WTC11 (cell line): ENCODE data around the gene MAFB. TPM values are rescaled to one million over a fixed set of nuclear protein-coding genes. Genes with fewer than 3 reads are reported as not detected.

Experiments
- ATAC-seq: fragments of 200-7000 bp; cut with Tn5 transposase; 2 replicates; pipeline ENCODE4 v1.10.0; 2021; ENCODE audit warnings: mild to moderate bottlenecking, moderate library complexity
- CTCF ChIA-PET: fragments of 300-600 bp; sonication (Branson Sonifier 250); formaldehyde crosslinking; loops from one replicate; lab custom pipeline; 2021; ENCODE audit warnings: antibody characterized with exemption; lab: Charles Lee
- POLR2A ChIA-PET: fragments of 350-600 bp; sonication (Branson Sonifier 250); formaldehyde crosslinking; loops from one replicate; lab custom pipeline; 2021; ENCODE audit warnings: antibody characterized with exemption; lab: Charles Lee
- DNase-seq: peaks from one replicate; pipeline ENCODE4 v3.0.0; 2021; ENCODE audit warnings: low spot score
- H3K27ac Mint-ChIP-seq: 2 replicates; pipeline ENCODE4 v1.8.0; 2021; ENCODE audit warnings: mixed read lengths
- H3K27me3 Mint-ChIP-seq: 2 replicates; pipeline ENCODE4 v1.8.0; 2021; ENCODE audit warnings: low read depth, mild to moderate bottlenecking, moderate library complexity, mixed read lengths
- H3K36me3 Mint-ChIP-seq: 2 replicates; pipeline ENCODE4 v1.8.0; 2021; ENCODE audit warnings: mixed read lengths
- H3K4me1 Mint-ChIP-seq: 2 replicates; pipeline ENCODE4 v1.8.0; 2022; ENCODE audit warnings: mixed read lengths
- H3K4me3 Mint-ChIP-seq: 2 replicates; pipeline ENCODE4 v1.8.0; 2021; ENCODE audit warnings: mild to moderate bottlenecking, moderate library complexity, mixed read lengths
- H3K9me3 Mint-ChIP-seq: 2 replicates; pipeline ENCODE4 v1.8.0; 2021; ENCODE audit warnings: mixed read lengths
- AFF4 ChIP-seq: sonication (generic); formaldehyde crosslinking; IDR thresholded peaks from 2 replicates; pipeline ENCODE4 v1.8.1; 2023; ENCODE audit warnings: mild to moderate bottlenecking, missing genetic modification reagents, borderline replicate concordance
- ATF6 ChIP-seq: sonication (generic); formaldehyde crosslinking; IDR thresholded peaks from 2 replicates; pipeline ENCODE4 v1.8.1; 2023; ENCODE audit warnings: mild to moderate bottlenecking, missing genetic modification reagents
- E2F1 ChIP-seq: sonication (generic); formaldehyde crosslinking; IDR thresholded peaks from 2 replicates; pipeline ENCODE4 v1.8.0; 2022; ENCODE audit warnings: mild to moderate bottlenecking, missing genetic modification reagents
- E2F5 ChIP-seq: sonication (generic); formaldehyde crosslinking; IDR thresholded peaks from 2 replicates; pipeline ENCODE4 v1.8.1; 2022; ENCODE audit warnings: mild to moderate bottlenecking, moderate library complexity, missing genetic modification reagents
- ESRRA ChIP-seq: sonication (generic); formaldehyde crosslinking; IDR thresholded peaks from 2 replicates; pipeline ENCODE4 v1.8.1; 2022; ENCODE audit warnings: mild to moderate bottlenecking, missing genetic modification reagents, borderline replicate concordance
- FOXP4 ChIP-seq: sonication (generic); formaldehyde crosslinking; IDR thresholded peaks from 2 replicates; pipeline ENCODE4 v1.8.0; 2022; ENCODE audit warnings: mild to moderate bottlenecking, missing genetic modification reagents
- GRHL2 ChIP-seq: fragments of 250-450 bp; sonication (Bioruptor Pico); IDR thresholded peaks from 2 replicates; pipeline ENCODE4 v1.8.0; 2022; ENCODE audit warnings: mild to moderate bottlenecking, moderate library complexity; ENCODE audit not compliant: insufficient replicate concordance, severe bottlenecking
- GTF2I ChIP-seq: fragments of 250-450 bp; sonication (Bioruptor Pico); conservative IDR thresholded peaks from 2 replicates; pipeline ENCODE4 v1.4.0; 2021; ENCODE audit warnings: mild to moderate bottlenecking
- HMGA2 ChIP-seq: fragments of 250-450 bp; sonication (Bioruptor Pico); IDR thresholded peaks from 2 replicates; pipeline ENCODE4 v1.4.0; 2021; ENCODE audit warnings: mild to moderate bottlenecking, moderate library complexity
- KAT7 ChIP-seq: sonication (generic); formaldehyde crosslinking; IDR thresholded peaks from 2 replicates; pipeline ENCODE4 v1.8.1; 2023; ENCODE audit warnings: missing genetic modification reagents, mild to moderate bottlenecking, borderline replicate concordance
- NR2C2 ChIP-seq: sonication (generic); formaldehyde crosslinking; IDR thresholded peaks from 2 replicates; pipeline ENCODE4 v1.8.0; 2022; ENCODE audit warnings: mild to moderate bottlenecking, missing genetic modification reagents
- PREB ChIP-seq: sonication (generic); formaldehyde crosslinking; IDR thresholded peaks from 2 replicates; pipeline ENCODE4 v1.8.1; 2022; ENCODE audit warnings: mild to moderate bottlenecking, missing genetic modification reagents, moderate library complexity, borderline replicate concordance
- SP1 ChIP-seq: sonication (generic); formaldehyde crosslinking; conservative IDR thresholded peaks from 2 replicates; pipeline ENCODE4 v1.8.1; 2022; ENCODE audit warnings: missing genetic modification reagents
- STAT6 ChIP-seq: sonication (generic); formaldehyde crosslinking; conservative IDR thresholded peaks from 2 replicates; pipeline ENCODE4 v1.8.1; 2023; ENCODE audit warnings: mild to moderate bottlenecking, low read depth, missing genetic modification reagents, moderate library complexity
- ZNF281 ChIP-seq: sonication (generic); formaldehyde crosslinking; IDR thresholded peaks from 2 replicates; pipeline ENCODE4 v1.8.0; 2023; ENCODE audit warnings: mild to moderate bottlenecking, missing genetic modification reagents
- ZNF423 ChIP-seq: fragments of 250-450 bp; sonication (Bioruptor Pico); IDR thresholded peaks from 2 replicates; pipeline ENCODE4 v2.1.2; 2022; ENCODE audit warnings: mild to moderate bottlenecking, moderate library complexity
- ZNF425 ChIP-seq: fragments of 250-450 bp; sonication (Bioruptor Pico); conservative IDR thresholded peaks from 2 replicates; pipeline ENCODE4 v1.9.0; 2021; ENCODE audit warnings: mild to moderate bottlenecking
- total RNA-seq: library from RNA; stranded (reverse); gene quantifications from 3 replicates; pipeline ENCODE4 v1.2.3, GENCODE V29; 2021

MAFB gene
- total RNA-seq, 1 experiment from 2014 or later = 5.3 TPM

- DNase-seq (no peak), ATAC-seq (no peak)
- no peak overlapping the region for H3K4me3 Mint-ChIP-seq
- H3K27ac Mint-ChIP-seq = no peak overlapping the region
- peaks cover 15% of the 10 kb centered on the region for H3K9me3 Mint-ChIP-seq
- H3K27me3 Mint-ChIP-seq = no peaks in the 10 kb centered on the region; the same call in none of the 2 replicates
- peaks cover 11% of the 10 kb centered on the region for H3K36me3 Mint-ChIP-seq
- POLR2A ChIA-PET = no interaction called here
- peaks cover 11% of the 10 kb centered on the region for H3K4me1 Mint-ChIP-seq
- CTCF ChIA-PET = interaction anchor here (1.5 to 2.8 kb wide), 4 partner anchors 36 to 258 kb away, joined by 5 to 23 read pairs (median 12); no protein-coding TSS in a partner anchor
- TF ChIP-seq AFF4 (CRISPR knock-in tag) (no peak), E2F1 (CRISPR knock-in tag) (no peak), ESRRA (CRISPR knock-in tag) (no peak), SP1 (CRISPR knock-in tag) (no peak), ZNF423 (CRISPR knock-in tag) (no peak), ZNF281 (CRISPR knock-in tag) (no peak), FOXP4 (CRISPR knock-in tag) (no peak), PREB (CRISPR knock-in tag) (no peak), E2F5 (CRISPR knock-in tag) (no peak), KAT7 (no peak), STAT6 (no peak), HMGA2 (CRISPR knock-in tag) (no peak), ATF6 (CRISPR knock-in tag) (no peak), GRHL2 (CRISPR knock-in tag) (no peak), GTF2I (no peak), NR2C2 (CRISPR knock-in tag) (no peak), ZNF425 (CRISPR knock-in tag) (no peak)
Measured at GRCh38 chr20:40705413-40705812, 16.4 kb upstream of the MAFB start.
